Mammary epithelial cell (primary cell): ENCODE data around the gene FRRS1.

ENCODE experiments used
- CTCF ChIP-seq, 2 donors: IDR thresholded peaks in 1 of 2; conservative IDR thresholded peaks in 1 of 2; 2 replicates each; pipeline ENCODE4 v1.5.1; 2011 to 2012; ENCODE audit warnings: inconsistent platforms in 2 of 2, low read length in 2 of 2, mild to moderate bottlenecking in 2 of 2, control low read depth in 1 of 2, low read depth in 1 of 2; ENCODE audit not compliant: insufficient read depth in 1 of 2; ENCODE audit errors: extremely low read depth in 1 of 2
- EZH2 ChIP-seq: IDR thresholded peaks from 2 replicates; pipeline ENCODE4 v1.6.1; 2012; ENCODE audit warnings: low read length, inconsistent platforms, borderline replicate concordance

GRCh38 chr1:99702221-99702620, 64.2 kb downstream of the FRRS1 start:
- TF ChIP-seq CTCF (conservative IDR thresholded peaks at IDR 0.05 in 1 of 2, IDR thresholded peaks at IDR 0.05 in 1 of 2; ENCODE audit: extremely low read depth in 1 of 2, insufficient read depth in 1 of 2, low read depth in 1 of 2, low read length in 2 of 2) (no peak), EZH2 (no peak)
